Thyroid gland (tissue), 4 donors: ENCODE measurements around the gene ZNF821. TPM values are rescaled to one million over a fixed set of nuclear protein-coding genes. Genes with fewer than 3 reads are reported as not detected.
"Not testable (repeated sequence)": the region's sequence is repeated elsewhere in the genome, so short reads cannot be mapped to it uniquely, and the experiment has no call there.

ENCODE experiments used
- DNase-seq, 2 donors: peaks; one replicate each; pipeline ENCODE4 v3.0.0-alpha.2; 2019
- H3K27ac ChIP-seq, 3 donors: fragments of 200-600 bp; sonication (generic); 1 replicate in 2 of 3; 2 replicates in 1 of 3; pipeline ENCODE4 v1.5.1; 2016 to 2019; ENCODE audit warnings: mild to moderate bottlenecking in 1 of 3, moderate library complexity in 1 of 3
- H3K27me3 ChIP-seq: fragments of 200-600 bp; sonication (generic); one replicate; pipeline ENCODE4 v1.5.1; 2019
- H3K36me3 ChIP-seq, 2 donors: fragments of 200-600 bp; sonication (generic); one replicate each; pipeline ENCODE4 v1.5.1; 2016 to 2019
- H3K4me1 ChIP-seq, 2 donors: fragments of 200-600 bp; sonication (generic); one replicate each; pipeline ENCODE4 v1.5.1; 2017 to 2019
- H3K4me3 ChIP-seq, 3 donors: fragments of 200-600 bp; sonication (generic); replicated peaks in 1 of 3; 1 replicate in 2 of 3; 2 replicates in 1 of 3; pipeline ENCODE4 v1.5.1; 2016; ENCODE audit warnings: mild to moderate bottlenecking in 1 of 3
- H3K9me3 ChIP-seq: fragments of 200-600 bp; sonication (generic); one replicate; pipeline ENCODE4 v1.5.1; 2017
- CTCF ChIP-seq, 6 experiments: fragments of 200-600 bp in 3 of 6; fragments of 450-650 bp in 3 of 6; sonication (generic) in 3 of 6; IDR thresholded peaks; one replicate each; pipeline ENCODE4 v1.5.1; 2016 to 2019; ENCODE audit warnings: antibody characterized with exemption in 6 of 6, mild to moderate bottlenecking in 2 of 6, inconsistent platforms in 1 of 6, moderate library complexity in 1 of 6
- POLR2A ChIP-seq, 2 donors: fragments of 450-650 bp; IDR thresholded peaks; one replicate each; pipeline ENCODE4 v1.6.1; 2017; ENCODE audit warnings: antibody characterized with exemption in 2 of 2, mild to moderate bottlenecking in 2 of 2, moderate library complexity in 1 of 2
- WGBS, 2 donors: methylation state at CpG; one replicate each; pipeline ENCODE4 v1.1.5; 2017; 5-methylcytosine and 5-hydroxymethylcytosine counted together
- intact Hi-C: fragments of 100-400 bp; cut with DNase I; formaldehyde crosslinking; loops from one replicate; pipeline ENCODE4 v1.15.1; 2023
- total RNA-seq, 4 donors: library from RNA; depleted of rRNA; stranded (reverse); fragments of >200 nt; gene quantifications; one replicate each; pipeline ENCODE4 v1.2.3, GENCODE V29; 2016

ZNF821 gene
- total RNA-seq, 4 donors from 2014 or later, result 7.9 to 17.8 (median 11.6) TPM

DNA sequence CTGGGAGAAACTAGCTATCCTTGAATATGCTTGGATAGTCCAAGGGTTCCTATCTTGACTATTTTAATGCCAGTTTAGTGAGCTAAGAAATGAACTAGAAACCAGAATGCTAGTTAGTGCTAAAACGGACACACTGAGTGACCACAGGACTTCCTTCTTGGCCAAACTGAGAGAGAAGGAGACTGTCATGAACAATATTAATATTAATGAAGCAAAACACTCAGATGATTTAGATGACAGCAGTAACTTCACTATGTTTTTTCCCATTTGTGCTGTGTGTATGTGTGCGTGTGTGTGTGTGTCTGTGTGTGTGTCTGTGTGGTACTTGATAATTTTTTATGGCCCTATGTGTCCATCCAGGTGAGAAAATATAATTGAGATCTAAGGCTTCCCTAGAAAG, 40.4 kb downstream of the ZNF821 start:
- H3K4me1 ChIP-seq, result peaks cover 11 to 12% of the 10 kb centered on the region in 2 donors
- no peak overlapping the region for H3K4me3 ChIP-seq
- no peaks in the 10 kb centered on the region for H3K27me3 ChIP-seq
- no peak for DNase-seq
- intact Hi-C loops, result no loop called here
- no peaks in the 10 kb centered on the region for H3K9me3 ChIP-seq
- 73 to 76% methylated on average over 2 of the region's 2 CpGs for WGBS, 2 donors
- no peak for TF ChIP-seq CTCF (IDR thresholded peaks at IDR 0.05)
- TF ChIP-seq POLR2A (IDR thresholded peaks at IDR 0.05), result no peak
- no peak overlapping the region for H3K27ac ChIP-seq
- H3K36me3 ChIP-seq, result peaks cover 0 to 2% of the 10 kb centered on the region in 2 donors

DNA sequence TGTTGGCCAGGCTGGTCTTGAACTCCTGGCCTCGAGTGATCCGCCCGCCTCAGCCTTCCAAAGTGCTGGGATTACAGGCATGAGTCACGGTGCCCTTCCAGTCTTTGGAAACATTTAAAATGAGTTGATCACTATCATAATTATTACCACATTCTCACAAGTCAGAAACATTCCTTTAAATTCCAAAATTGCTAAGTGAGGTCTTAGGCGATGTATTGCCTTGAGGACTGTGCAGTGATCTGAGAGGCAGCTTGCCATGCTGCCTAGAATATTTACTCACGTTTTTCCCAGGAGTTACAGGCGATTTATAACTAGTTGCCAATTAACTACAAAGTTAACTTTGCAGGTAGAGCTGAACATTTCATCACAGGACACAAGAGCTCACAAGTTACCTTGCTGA, 43.9 kb downstream of the ZNF821 start:
- no peak for DNase-seq
- intact Hi-C loops, result no loop called here
- TF ChIP-seq POLR2A (IDR thresholded peaks at IDR 0.05), result no peak
- no peak for TF ChIP-seq CTCF (IDR thresholded peaks at IDR 0.05)
- Histone ChIP-seq H3K9me3 (no peaks in the 10 kb centered on the region), H3K27ac (no peak overlapping the region), H3K27me3 (no peaks in the 10 kb centered on the region), H3K36me3 (no peaks in the 10 kb centered on the region), H3K4me3 (no peak overlapping the region), H3K4me1 (peaks cover 0 to 3% of the 10 kb centered on the region in 2 donors)
- 71 to 80% methylated on average over 7 of the region's 7 CpGs for WGBS, 2 donors

- Histone ChIP-seq H3K27ac (no peak overlapping the region), H3K4me3 (no peak overlapping the region), H3K9me3 (no peaks in the 10 kb centered on the region), H3K36me3 (no peaks in the 10 kb centered on the region), H3K4me1 (peaks cover 0 to 3% of the 10 kb centered on the region in 2 donors), H3K27me3 (no peaks in the 10 kb centered on the region)
- WGBS, 2 donors, result 94 to 95% methylated on average over 3 of the region's 3 CpGs
- DNase-seq, result no peak
- no peak for TF ChIP-seq POLR2A (IDR thresholded peaks at IDR 0.05)
- TF ChIP-seq CTCF (IDR thresholded peaks at IDR 0.05), result no peak
- intact Hi-C loops, result no loop called here
Measured at GRCh38 chr16:71837150-71837549, 46.8 kb downstream of the ZNF821 start.

- TF ChIP-seq CTCF (IDR thresholded peaks at IDR 0.05), result no peak
- no peak for TF ChIP-seq POLR2A (IDR thresholded peaks at IDR 0.05)
- no peaks in the 10 kb centered on the region for H3K36me3 ChIP-seq
- no peak overlapping the region for H3K27ac ChIP-seq
- H3K9me3 ChIP-seq, result no peaks in the 10 kb centered on the region
- H3K27me3 ChIP-seq, result no peaks in the 10 kb centered on the region
- DNase-seq, result no peak
- WGBS, 2 donors, result 76 to 85% methylated on average over 3 of the region's 3 CpGs
- no peaks in the 10 kb centered on the region for H3K4me1 ChIP-seq
- intact Hi-C loops, result no loop called here
- no peak overlapping the region for H3K4me3 ChIP-seq
Measured at GRCh38 chr16:71834291-71834690, 49.7 kb downstream of the ZNF821 start.

GRCh38 chr16:71832112-71832511, 51.9 kb downstream of the ZNF821 start:
- not testable (repeated sequence) for H3K27me3 ChIP-seq, H3K9me3 ChIP-seq

DNA sequence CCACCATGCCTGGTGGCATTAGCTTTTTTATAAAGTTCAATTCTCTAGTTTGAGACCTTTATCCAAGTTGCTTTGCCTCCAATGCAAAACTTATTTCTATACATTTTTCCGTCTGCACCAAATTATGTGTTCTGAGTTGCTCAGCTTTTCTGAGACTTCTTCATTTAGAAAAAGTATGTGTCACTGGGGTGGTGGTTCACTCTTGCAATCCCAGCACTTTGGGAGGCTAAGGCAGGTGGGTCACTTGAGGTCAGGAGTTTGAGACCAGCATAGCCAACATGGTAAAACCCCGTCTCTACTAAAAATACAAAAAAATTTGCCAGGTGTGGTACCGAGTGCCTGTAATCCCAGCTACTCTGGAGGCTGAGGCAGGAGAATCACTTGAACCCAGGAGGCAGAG, 52.3 kb downstream of the ZNF821 start:
- intact Hi-C loops, result not testable (repeated sequence)

More at GRCh38 chr16:71832112-71832511, 51.9 kb downstream of the ZNF821 start:
- intact Hi-C loops, H3K36me3 ChIP-seq, DNase-seq, H3K4me1 ChIP-seq, H3K4me3 ChIP-seq, H3K27ac ChIP-seq: not testable (repeated sequence)
- WGBS, 2 donors, result 89 to 93% methylated on average over 2 of the region's 2 CpGs

More for the DNA sequence above, 52.3 kb downstream of the ZNF821 start:
- H3K9me3 ChIP-seq, H3K27me3 ChIP-seq, H3K4me1 ChIP-seq, H3K4me3 ChIP-seq, H3K27ac ChIP-seq, H3K36me3 ChIP-seq, DNase-seq: not testable (repeated sequence)
- 89 to 93% methylated on average over 3 of the region's 3 CpGs for WGBS, 2 donors
